ENCODE data around the gene CBX2. TPM values are rescaled to one million over a fixed set of nuclear protein-coding genes. Genes with fewer than 3 reads are reported as not detected.

The CBX2 gene
- total and polyA plus RNA-seq, 2 of the 4 experiments (the other 2 are of a cell fraction), result 2.0 to 3.2 TPM

DNA sequence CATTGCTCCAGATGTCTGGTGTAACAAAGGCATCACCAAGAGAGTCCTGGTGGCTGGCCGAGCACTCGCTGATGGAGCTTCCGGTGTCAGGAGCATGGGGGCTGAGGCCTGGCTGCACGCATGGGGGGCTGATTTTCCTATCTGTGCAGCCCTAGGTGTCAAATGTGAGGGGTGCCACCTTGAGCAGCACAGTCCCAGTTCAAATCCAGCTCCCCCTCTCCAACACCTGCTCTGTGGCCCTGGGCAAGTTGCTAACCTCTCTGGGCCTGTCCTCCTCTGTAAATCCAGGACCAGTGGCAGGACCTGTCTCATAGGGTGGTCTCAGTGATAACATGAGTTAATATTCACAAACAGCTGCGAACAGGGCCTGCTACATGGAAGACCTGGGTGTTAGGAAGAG lies 34.3 kb upstream of the CBX2 start:
- Histone ChIP-seq H3K4ac (ENCODE audit: low read depth, low read length) (no peak overlapping the region), H3K18ac (ENCODE audit: low read depth, low read length) (no peak overlapping the region), H4K8ac (ENCODE audit: low read depth in 2 of 2, low read length in 2 of 2) (no peak overlapping the region), H2AK9ac (replicated peaks; ENCODE audit: low read depth, low read length, poor library complexity) (no peak overlapping the region), H3K9me1 (ENCODE audit: insufficient read depth, low read length) (no peaks in the 10 kb centered on the region), H3K27ac (ENCODE audit: insufficient read depth, low read length) (no peak overlapping the region), H4K91ac (ENCODE audit: insufficient read depth, low read depth, low read length) (no peak overlapping the region), H2BK15ac (ENCODE audit: low read depth, low read length) (no peak overlapping the region), H3K4me3 (ENCODE audit: insufficient read depth, low read depth, low read length) (no peak overlapping the region), H3K79me1 (ENCODE audit: low read depth in 1 of 2, low read length in 2 of 2) (no peaks in the 10 kb centered on the region), H2BK120ac (ENCODE audit: low read depth, low read length) (no peak overlapping the region), H3K14ac (replicated peaks; ENCODE audit: low read depth, low read length) (no peak overlapping the region), H3K9ac (ENCODE audit: low read depth, low read length) (no peak overlapping the region), H2AK5ac (ENCODE audit: low read depth, low read length) (no peak overlapping the region), H4K5ac (ENCODE audit: low read depth, low read length) (no peak overlapping the region), H3K9me3 (ENCODE audit: control insufficient read depth, insufficient read depth, low read length) (no peaks in the 10 kb centered on the region), H3K4me1 (ENCODE audit: control insufficient read depth, insufficient read depth, low read length) (peaks cover 3% of the 10 kb centered on the region; the same call in 1 of the 2 replicates), H3K56ac (ENCODE audit: extremely low read depth, insufficient read depth, low read length) (no peak overlapping the region), H3K27me3 (ENCODE audit: control insufficient read depth, insufficient read depth, low read length) (peaks cover 70% of the 10 kb centered on the region), H2BK20ac (ENCODE audit: low read depth, low read length) (no peak overlapping the region), H2BK5ac (ENCODE audit: low read depth, low read length, poor library complexity, severe bottlenecking) (no peak overlapping the region), H3K23ac (ENCODE audit: low read depth, low read length) (no peak overlapping the region), H2AFZ (replicated peaks; ENCODE audit: low read length, poor library complexity) (no peak overlapping the region), H4K20me1 (ENCODE audit: insufficient read depth, low read length) (no peaks in the 10 kb centered on the region), H3K4me2 (ENCODE audit: low read depth, low read length) (no peak overlapping the region), H3K36me3 (ENCODE audit: control insufficient read depth, insufficient read depth, low read length) (no peaks in the 10 kb centered on the region)
- ChIA-PET POLR2A (ENCODE audit: unreplicated experiment) (no interaction called here), CTCF (no interaction called here)
- no TSS peak for BruUV-seq (replicated peaks)
- TF ChIP-seq FOS (IDR thresholded peaks at IDR 0.05; ENCODE audit: low read depth, low read length) (no peak), RCOR1 (IDR thresholded peaks at IDR 0.05; ENCODE audit: insufficient replicate concordance, low read length) (no peak), MXI1 (IDR thresholded peaks at IDR 0.05; ENCODE audit: borderline replicate concordance, low read depth, low read length) (no peak), CEBPB (IDR thresholded peaks at IDR 0.05; ENCODE audit: low read depth, low read length) (no peak), BHLHE40 (IDR thresholded peaks at IDR 0.05; ENCODE audit: low read depth, low read length) (no peak), MAZ (IDR thresholded peaks at IDR 0.05; ENCODE audit: borderline replicate concordance, low read depth, low read length) (no peak), RAD21 (IDR thresholded peaks at IDR 0.05; ENCODE audit: low read length) (no peak), CHD1 (IDR thresholded peaks at IDR 0.05; ENCODE audit: low read depth, low read length) (no peak), SMC3 (IDR thresholded peaks at IDR 0.05; ENCODE audit: low read depth, low read length) (no peak)
- TF ChIP-seq, protein P1, sequence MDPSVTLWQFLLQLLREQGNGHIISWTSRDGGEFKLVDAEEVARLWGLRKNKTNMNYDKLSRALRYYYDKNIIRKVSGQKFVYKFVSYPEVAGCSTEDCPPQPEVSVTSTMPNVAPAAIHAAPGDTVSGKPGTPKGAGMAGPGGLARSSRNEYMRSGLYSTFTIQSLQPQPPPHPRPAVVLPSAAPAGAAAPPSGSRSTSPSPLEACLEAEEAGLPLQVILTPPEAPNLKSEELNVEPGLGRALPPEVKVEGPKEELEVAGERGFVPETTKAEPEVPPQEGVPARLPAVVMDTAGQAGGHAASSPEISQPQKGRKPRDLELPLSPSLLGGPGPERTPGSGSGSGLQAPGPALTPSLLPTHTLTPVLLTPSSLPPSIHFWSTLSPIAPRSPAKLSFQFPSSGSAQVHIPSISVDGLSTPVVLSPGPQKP (IDR thresholded peaks at IDR 0.05; ENCODE audit: borderline replicate concordance, low read depth, low read length), result no peak
- TF ChIP-seq, protein P2, sequence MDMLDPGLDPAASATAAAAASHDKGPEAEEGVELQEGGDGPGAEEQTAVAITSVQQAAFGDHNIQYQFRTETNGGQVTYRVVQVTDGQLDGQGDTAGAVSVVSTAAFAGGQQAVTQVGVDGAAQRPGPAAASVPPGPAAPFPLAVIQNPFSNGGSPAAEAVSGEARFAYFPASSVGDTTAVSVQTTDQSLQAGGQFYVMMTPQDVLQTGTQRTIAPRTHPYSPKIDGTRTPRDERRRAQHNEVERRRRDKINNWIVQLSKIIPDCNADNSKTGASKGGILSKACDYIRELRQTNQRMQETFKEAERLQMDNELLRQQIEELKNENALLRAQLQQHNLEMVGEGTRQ (IDR thresholded peaks at IDR 0.05; ENCODE audit: low read depth, low read length), result no peak
- TF ChIP-seq, protein P3, sequence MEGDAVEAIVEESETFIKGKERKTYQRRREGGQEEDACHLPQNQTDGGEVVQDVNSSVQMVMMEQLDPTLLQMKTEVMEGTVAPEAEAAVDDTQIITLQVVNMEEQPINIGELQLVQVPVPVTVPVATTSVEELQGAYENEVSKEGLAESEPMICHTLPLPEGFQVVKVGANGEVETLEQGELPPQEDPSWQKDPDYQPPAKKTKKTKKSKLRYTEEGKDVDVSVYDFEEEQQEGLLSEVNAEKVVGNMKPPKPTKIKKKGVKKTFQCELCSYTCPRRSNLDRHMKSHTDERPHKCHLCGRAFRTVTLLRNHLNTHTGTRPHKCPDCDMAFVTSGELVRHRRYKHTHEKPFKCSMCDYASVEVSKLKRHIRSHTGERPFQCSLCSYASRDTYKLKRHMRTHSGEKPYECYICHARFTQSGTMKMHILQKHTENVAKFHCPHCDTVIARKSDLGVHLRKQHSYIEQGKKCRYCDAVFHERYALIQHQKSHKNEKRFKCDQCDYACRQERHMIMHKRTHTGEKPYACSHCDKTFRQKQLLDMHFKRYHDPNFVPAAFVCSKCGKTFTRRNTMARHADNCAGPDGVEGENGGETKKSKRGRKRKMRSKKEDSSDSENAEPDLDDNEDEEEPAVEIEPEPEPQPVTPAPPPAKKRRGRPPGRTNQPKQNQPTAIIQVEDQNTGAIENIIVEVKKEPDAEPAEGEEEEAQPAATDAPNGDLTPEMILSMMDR (conservative IDR thresholded peaks at IDR 0.05; ENCODE audit: low read depth, low read length), result no peak
- intact Hi-C loops (cut with micrococcal nuclease) (no loop called here), dilution Hi-C loops (cut with HindIII; ENCODE audit: low sequenced_read_pairs, unreplicated experiment) (no loop called here), in situ Hi-C loops (cut with MboI; ENCODE audit: low sequenced_read_pairs) (no loop called here)
- DNase-seq (no peak), ATAC-seq (ENCODE audit: low read depth) (no peak)
- 83% methylated on average over 2 of the region's 5 CpGs; no CpG with 5 or more reads in 1 of the 2 experiments for WGBS, 2 experiments (ENCODE audit: extremely low coverage in 2 of 2, insufficient read length in 1 of 2)
